Measurements from ENCODE around the gene MARCHF2.

GRCh38 chr19:8395621-8396082 lies 17.5 kb upstream of the MARCHF2 start:
- TF ChIP-seq CTCF (IDR thresholded peaks at IDR 0.05; ENCODE audit: extremely low read depth in 1 of 2, insufficient read depth in 1 of 2, low read depth in 1 of 2, low read length in 2 of 2) (no peak), POLR2AphosphoS5 (IDR thresholded peaks at IDR 0.05; ENCODE audit: insufficient read depth, low read depth, low read length) (no peak), JUN (IDR thresholded peaks at IDR 0.05; ENCODE audit: borderline replicate concordance, insufficient read depth, insufficient read length, low read depth) (no peak), EZH2 (IDR thresholded peaks at IDR 0.05; ENCODE audit: borderline replicate concordance, low read depth, low read length, severe bottlenecking) (no peak)
